Trophoblast cell (in vitro differentiated cells and primary cell): ENCODE measurements around the gene PFDN6.
"Not testable (repeated sequence)": the region's sequence is repeated elsewhere in the genome, so short reads cannot be mapped to it uniquely, and the experiment has no call there.

Experiments used
- DNase-seq, 2 donors: peaks; one replicate each; pipeline ENCODE4 v3.0.0-alpha.2; 2016
- H2AFZ ChIP-seq: 2 replicates; pipeline ENCODE4 v1.6.1; 2013; ENCODE audit warnings: low read length, moderate library complexity, mild to moderate bottlenecking; ENCODE audit not compliant: insufficient read depth, poor library complexity
- H2AK5ac ChIP-seq: 2 replicates; pipeline ENCODE4 v1.6.1; 2013; ENCODE audit warnings: mild to moderate bottlenecking, low read length
- H2BK120ac ChIP-seq: 2 replicates; pipeline ENCODE4 v1.6.1; 2013; ENCODE audit warnings: low read length, mild to moderate bottlenecking, moderate library complexity; ENCODE audit not compliant: insufficient read depth, poor library complexity
- H2BK12ac ChIP-seq: 2 replicates; pipeline ENCODE4 v1.6.1; 2013; ENCODE audit warnings: mild to moderate bottlenecking, low read length, moderate library complexity
- H2BK5ac ChIP-seq: 2 replicates; pipeline ENCODE4 v1.6.1; 2013; ENCODE audit warnings: low read length, low read depth, moderate library complexity, mild to moderate bottlenecking; ENCODE audit not compliant: poor library complexity
- H3K14ac ChIP-seq: 2 replicates; pipeline ENCODE4 v1.6.1; 2013; ENCODE audit warnings: mild to moderate bottlenecking, low read length
- H3K18ac ChIP-seq: 2 replicates; pipeline ENCODE4 v1.6.1; 2013; ENCODE audit warnings: mild to moderate bottlenecking, low read length
- H3K23ac ChIP-seq: 2 replicates; pipeline ENCODE4 v1.6.1; 2013; ENCODE audit warnings: low read length
- H3K27ac ChIP-seq: 2 replicates; pipeline ENCODE4 v1.5.1; 2013; ENCODE audit warnings: low read depth, mild to moderate bottlenecking, inconsistent platforms, low read length, moderate library complexity
- H3K27me3 ChIP-seq: 2 replicates; pipeline ENCODE4 v1.6.1; 2013; ENCODE audit warnings: inconsistent platforms, mild to moderate bottlenecking, low read length, moderate library complexity; ENCODE audit not compliant: insufficient read depth
- H3K36me3 ChIP-seq, 2 experiments: 1 replicate in 1 of 2; 2 replicates in 1 of 2; pipeline ENCODE4 v1.6.1; 2013; ENCODE audit warnings: low read length in 2 of 2, mild to moderate bottlenecking in 2 of 2, moderate library complexity in 1 of 2; ENCODE audit not compliant: insufficient read depth in 2 of 2, control insufficient read depth in 1 of 2
- H3K4ac ChIP-seq: 2 replicates; pipeline ENCODE4 v1.6.1; 2013; ENCODE audit warnings: low read depth, mild to moderate bottlenecking, low read length, moderate library complexity
- H3K4me1 ChIP-seq, 2 experiments: 1 replicate in 1 of 2; 2 replicates in 1 of 2; pipeline ENCODE4 v1.6.1; 2013; ENCODE audit warnings: low read length in 2 of 2, mild to moderate bottlenecking in 2 of 2, moderate library complexity in 1 of 2; ENCODE audit not compliant: insufficient read depth in 2 of 2, control insufficient read depth in 1 of 2
- H3K4me2 ChIP-seq: 2 replicates; pipeline ENCODE4 v1.6.1; 2013; ENCODE audit warnings: inconsistent platforms, mild to moderate bottlenecking, low read length, moderate library complexity
- H3K4me3 ChIP-seq: 2 replicates; pipeline ENCODE4 v1.5.1; 2013; ENCODE audit warnings: mild to moderate bottlenecking, low read depth, low read length, inconsistent platforms
- H3K79me1 ChIP-seq: one replicate; pipeline ENCODE4 v1.6.1; 2013; ENCODE audit warnings: low read length
- H3K79me2 ChIP-seq: 2 replicates; pipeline ENCODE4 v1.6.1; 2013; ENCODE audit warnings: low read length, mild to moderate bottlenecking; ENCODE audit not compliant: control insufficient read depth, insufficient read depth, poor library complexity
- H3K9ac ChIP-seq: 2 replicates; pipeline ENCODE4 v1.6.1; 2013; ENCODE audit warnings: mild to moderate bottlenecking, low read length
- H3K9me3 ChIP-seq: 2 replicates; pipeline ENCODE4 v1.6.1; 2013; ENCODE audit warnings: low read depth, mild to moderate bottlenecking, control low read depth, inconsistent platforms, low read length; ENCODE audit not compliant: insufficient read depth
- H4K12ac ChIP-seq: 2 replicates; pipeline ENCODE4 v1.6.1; 2013; ENCODE audit warnings: low read depth, mild to moderate bottlenecking, low read length, moderate library complexity
- H4K8ac ChIP-seq: 2 replicates; pipeline ENCODE4 v1.6.1; 2013; ENCODE audit warnings: low read depth, mild to moderate bottlenecking, low read length, moderate library complexity
- H4K91ac ChIP-seq: one replicate; pipeline ENCODE4 v1.6.1; 2013; ENCODE audit warnings: low read depth, mild to moderate bottlenecking, low read length, moderate library complexity
- WGBS: extraction: QIAGEN DNeasy Blood & Tissue Kit; methylation state at CpG from one replicate; pipeline ENCODE4 v1.1.7; 2013; ENCODE audit warnings: missing lambda C conversion rate; ENCODE audit not compliant: insufficient read length, insufficient coverage; ENCODE audit errors: extremely low coverage; 5-methylcytosine and 5-hydroxymethylcytosine counted together

Gene PFDN6

DNA sequence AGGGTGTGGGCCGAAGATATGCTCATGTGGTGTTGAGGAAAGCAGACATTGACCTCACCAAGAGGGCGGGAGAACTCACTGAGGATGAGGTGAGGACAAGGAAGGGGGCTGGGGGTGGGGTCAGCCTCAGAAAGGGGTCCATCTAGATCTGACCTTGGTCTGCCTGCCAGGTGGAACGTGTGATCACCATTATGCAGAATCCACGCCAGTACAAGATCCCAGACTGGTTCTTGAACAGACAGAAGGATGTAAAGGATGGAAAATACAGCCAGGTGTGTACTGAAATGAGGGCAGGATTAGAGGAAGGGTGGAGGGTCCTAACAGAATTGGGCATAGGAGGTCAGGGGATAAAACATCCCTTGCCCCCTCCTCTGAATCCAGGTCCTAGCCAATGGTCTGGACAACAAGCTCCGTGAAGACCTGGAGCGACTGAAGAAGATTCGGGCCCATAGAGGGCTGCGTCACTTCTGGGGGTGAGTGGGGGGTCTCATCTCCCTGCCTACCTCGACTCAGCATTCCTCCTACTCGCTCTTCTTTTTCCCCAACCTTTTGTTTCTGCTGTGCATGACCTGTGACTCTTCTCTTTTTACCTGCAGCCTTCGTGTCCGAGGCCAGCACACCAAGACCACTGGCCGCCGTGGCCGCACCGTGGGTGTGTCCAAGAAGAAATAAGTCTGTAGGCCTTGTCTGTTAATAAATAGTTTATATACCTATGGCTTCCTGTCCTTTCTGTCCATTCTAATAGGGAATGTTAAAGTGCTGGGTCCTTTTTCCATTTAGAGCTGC lies 13.4 kb upstream of the PFDN6 start:
- H3K27me3 ChIP-seq, H3K4ac ChIP-seq, H2BK5ac ChIP-seq, H3K18ac ChIP-seq, H4K12ac ChIP-seq, H3K23ac ChIP-seq, H3K14ac ChIP-seq, H3K4me3 ChIP-seq, H2AK5ac ChIP-seq, H2BK120ac ChIP-seq, DNase-seq, H4K8ac ChIP-seq, H2BK12ac ChIP-seq, H3K9me3 ChIP-seq, H2AFZ ChIP-seq, H3K9ac ChIP-seq: not testable (repeated sequence)
- H3K4me1 ChIP-seq = peaks cover 3 to 12% of the 10 kb centered on the region in 2 experiments
- H4K91ac ChIP-seq = peak overlapping the region; percentile 41
- peaks cover 20% of the 10 kb centered on the region for H3K79me1 ChIP-seq
- H3K27ac ChIP-seq = peak overlapping the region; percentile 97
- peaks cover 18% of the 10 kb centered on the region for H3K79me2 ChIP-seq
- peaks cover 46 to 55% of the 10 kb centered on the region in 2 experiments for H3K36me3 ChIP-seq
- no CpG with 5 or more reads among the region's 16 CpGs for WGBS
- peak overlapping the region; percentile 62 for H3K4me2 ChIP-seq

DNA sequence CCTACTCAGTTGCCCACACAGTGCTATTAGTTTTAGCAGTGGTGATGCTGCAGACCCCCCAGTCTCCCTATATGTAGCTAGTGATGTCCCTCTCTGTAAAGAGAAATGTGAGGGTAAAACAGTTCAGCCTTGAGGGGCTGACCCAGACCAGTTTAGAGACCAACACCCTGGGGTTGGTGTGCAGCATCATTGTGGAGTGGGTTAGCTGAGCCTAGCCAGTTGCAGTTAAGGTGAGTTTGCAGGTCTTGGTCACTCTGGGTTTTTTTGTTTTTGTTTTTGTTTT lies 12.9 kb upstream of the PFDN6 start:
- H3K18ac ChIP-seq = no peak overlapping the region
- H4K12ac ChIP-seq = peak overlapping the region; percentile 78
- no peak overlapping the region for H3K23ac ChIP-seq
- H2BK120ac ChIP-seq = peak overlapping the region; percentile 14
- H4K91ac ChIP-seq = peak overlapping the region; percentile 41
- peak overlapping the region; percentile 96 for H4K8ac ChIP-seq
- H3K27me3 ChIP-seq = no peaks in the 10 kb centered on the region
- peaks cover 3 to 12% of the 10 kb centered on the region in 2 experiments for H3K4me1 ChIP-seq
- peaks cover 15% of the 10 kb centered on the region for H3K79me2 ChIP-seq
- peak overlapping the region; percentile 62 for H3K4me2 ChIP-seq
- peak overlapping the region; percentile 97 for H3K27ac ChIP-seq
- peak overlapping the region; percentile 17 for H3K4ac ChIP-seq
- no peaks in the 10 kb centered on the region for H3K9me3 ChIP-seq
- DNase-seq = no peak
- H2AK5ac ChIP-seq = peak overlapping the region; percentile 36
- H3K4me3 ChIP-seq = peak overlapping the region; percentile 84
- H2BK12ac ChIP-seq = no peak overlapping the region
- no peak overlapping the region for H2AFZ ChIP-seq
- peaks cover 48 to 57% of the 10 kb centered on the region in 2 experiments for H3K36me3 ChIP-seq
- peaks cover 15% of the 10 kb centered on the region for H3K79me1 ChIP-seq
- peak overlapping the region; percentile 89 for H3K14ac ChIP-seq
- H2BK5ac ChIP-seq = peak overlapping the region; percentile 28
- H3K9ac ChIP-seq = peak overlapping the region; percentile 84

DNA sequence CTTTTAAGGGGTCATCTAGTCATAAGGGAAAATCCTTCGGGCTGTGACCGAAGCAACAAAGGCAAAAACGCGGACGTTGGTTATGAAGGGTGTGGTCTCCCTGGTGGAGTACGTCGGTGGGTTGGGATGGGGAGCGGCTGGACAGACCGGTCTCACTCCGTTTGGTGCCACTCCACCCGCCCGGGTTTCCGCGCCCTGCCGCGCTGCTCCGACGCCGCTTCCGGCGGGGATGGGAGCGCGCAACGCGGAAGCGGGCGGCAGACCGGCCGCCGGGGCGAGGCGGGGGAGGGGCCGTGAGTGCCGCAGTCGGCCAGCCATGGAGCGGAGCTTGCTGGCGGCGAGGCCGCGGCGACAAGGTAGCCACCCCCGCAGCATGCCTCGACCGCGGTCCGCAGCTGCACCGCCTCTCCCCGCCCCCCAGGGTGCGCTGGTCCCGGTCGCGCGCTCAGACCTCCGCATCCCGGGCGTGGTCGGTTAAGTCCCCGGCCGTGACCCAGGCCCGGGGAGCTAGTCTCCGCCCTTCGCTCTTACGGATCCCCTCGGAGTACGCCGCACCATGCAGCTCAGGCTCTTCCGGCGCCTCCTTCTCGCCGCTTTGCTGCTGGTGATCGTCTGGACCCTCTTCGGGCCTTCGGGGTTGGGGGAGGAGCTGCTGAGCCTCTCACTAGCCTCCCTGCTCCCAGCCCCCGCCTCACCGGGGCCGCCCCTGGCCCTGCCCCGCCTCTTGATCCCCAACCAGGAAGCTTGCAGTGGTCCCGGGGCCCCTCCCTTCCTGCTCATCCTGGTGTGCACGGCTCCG lies 12.3 kb upstream of the PFDN6 start, which contains the start of gene B3GALT4:
B3GALT4 (plus strand) TSS at position 260 of the 799 bp plus-strand sequence; CDS start at position 557, 297 bp downstream.
- Histone ChIP-seq H2AK5ac (peak within 1 kb of the TSS; percentile 36), H3K27ac (peak within 1 kb of the TSS; percentile 97), H3K4me1 (peaks cover 3 to 12% of the 10 kb centered on the region in 2 experiments), H3K4me3 (peak within 1 kb of the TSS; percentile 84), H3K23ac (no peak within 1 kb of the TSS), H3K4me2 (peak within 1 kb of the TSS; percentile 62), H4K91ac (peak within 1 kb of the TSS; percentile 91), H3K18ac (peak within 1 kb of the TSS; percentile 56), H2AFZ (peak within 1 kb of the TSS; percentile 38), H2BK5ac (peak within 1 kb of the TSS; percentile 81), H2BK120ac (peak within 1 kb of the TSS; percentile 37), H2BK12ac (no peak within 1 kb of the TSS), H3K79me2 (peaks cover 13% of the 10 kb centered on the region), H4K12ac (peak within 1 kb of the TSS; percentile 78), H3K9me3 (no peaks in the 10 kb centered on the region), H3K4ac (peak within 1 kb of the TSS; percentile 89), H3K9ac (peak within 1 kb of the TSS; percentile 84), H3K79me1 (peaks cover 12% of the 10 kb centered on the region), H4K8ac (peak within 1 kb of the TSS; percentile 96), H3K27me3 (no peaks in the 10 kb centered on the region), H3K36me3 (peaks cover 48 to 57% of the 10 kb centered on the region in 2 experiments), H3K14ac (peak within 1 kb of the TSS; percentile 89)
- peak; percentile 61 to 78 for DNase-seq
- no CpG with 5 or more reads among the region's 80 CpGs for WGBS

DNA sequence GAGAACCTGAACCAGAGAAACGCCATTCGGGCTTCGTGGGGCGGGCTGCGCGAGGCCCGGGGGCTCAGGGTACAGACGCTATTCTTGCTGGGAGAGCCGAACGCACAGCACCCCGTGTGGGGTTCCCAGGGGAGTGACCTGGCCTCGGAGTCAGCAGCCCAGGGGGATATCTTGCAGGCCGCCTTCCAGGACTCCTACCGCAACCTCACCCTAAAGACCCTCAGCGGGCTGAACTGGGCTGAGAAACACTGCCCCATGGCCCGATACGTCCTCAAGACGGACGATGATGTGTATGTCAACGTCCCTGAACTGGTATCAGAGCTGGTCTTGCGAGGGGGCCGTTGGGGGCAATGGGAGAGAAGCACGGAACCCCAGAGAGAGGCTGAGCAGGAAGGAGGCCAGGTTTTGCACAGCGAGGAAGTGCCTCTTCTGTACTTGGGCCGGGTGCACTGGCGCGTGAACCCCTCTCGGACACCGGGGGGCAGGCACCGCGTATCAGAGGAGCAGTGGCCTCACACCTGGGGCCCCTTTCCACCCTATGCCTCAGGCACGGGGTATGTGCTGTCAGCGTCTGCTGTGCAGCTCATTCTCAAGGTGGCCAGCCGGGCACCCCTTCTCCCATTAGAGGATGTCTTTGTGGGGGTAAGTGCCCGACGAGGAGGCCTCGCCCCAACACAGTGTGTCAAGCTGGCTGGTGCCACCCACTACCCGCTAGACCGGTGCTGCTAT lies 11.6 kb upstream of the PFDN6 start:
- H3K27ac ChIP-seq = peak overlapping the region; percentile 97
- H3K4me1 ChIP-seq = peaks cover 3 to 12% of the 10 kb centered on the region in 2 experiments
- H3K9ac ChIP-seq = peak overlapping the region; percentile 6
- peak overlapping the region; percentile 37 for H2BK120ac ChIP-seq
- H3K36me3 ChIP-seq = peaks cover 48 to 57% of the 10 kb centered on the region in 2 experiments
- H2BK12ac ChIP-seq = no peak overlapping the region
- peaks cover 10% of the 10 kb centered on the region for H3K79me2 ChIP-seq
- peak overlapping the region; percentile 27 for H2AK5ac ChIP-seq
- H3K4me3 ChIP-seq = peak overlapping the region; percentile 84
- H3K79me1 ChIP-seq = peaks cover 9% of the 10 kb centered on the region
- peak overlapping the region; percentile 1 for H2AFZ ChIP-seq
- WGBS = no CpG with 5 or more reads among the region's 39 CpGs
- H2BK5ac ChIP-seq = no peak overlapping the region
- H3K27me3 ChIP-seq = no peaks in the 10 kb centered on the region
- peak overlapping the region; percentile 3 for H3K18ac ChIP-seq
- no peak for DNase-seq
- H3K4ac ChIP-seq = peak overlapping the region; percentile 38
- H3K9me3 ChIP-seq = no peaks in the 10 kb centered on the region
- peak overlapping the region; percentile 78 for H4K12ac ChIP-seq
- no peak overlapping the region for H3K23ac ChIP-seq
- peak overlapping the region; percentile 16 for H4K91ac ChIP-seq
- peak overlapping the region; percentile 62 for H3K4me2 ChIP-seq
- peak overlapping the region; percentile 96 for H4K8ac ChIP-seq
- H3K14ac ChIP-seq = peak overlapping the region; percentile 85
